Stimulated activated CD8-positive, alpha-beta memory T cell treated with anti-CD3 and anti-CD28 coated beads, Interleukin-12 subunit alpha, Interleukin-12 subunit beta, amount 100 ng/mL, for 1 hour (primary cell): ENCODE data around the gene SUSD6.

Experiments
- DNase-seq: peaks from one replicate; pipeline ENCODE4 v3.0.0-alpha.2; 2020; ENCODE audit warnings: low read depth

The SUSD6 gene

GRCh38 chr14:69650948-69651369, 39.6 kb downstream of the SUSD6 start:
- no peak for DNase-seq

GRCh38 chr14:69651664-69652063, 40.3 kb downstream of the SUSD6 start:
- no peak for DNase-seq

DNA sequence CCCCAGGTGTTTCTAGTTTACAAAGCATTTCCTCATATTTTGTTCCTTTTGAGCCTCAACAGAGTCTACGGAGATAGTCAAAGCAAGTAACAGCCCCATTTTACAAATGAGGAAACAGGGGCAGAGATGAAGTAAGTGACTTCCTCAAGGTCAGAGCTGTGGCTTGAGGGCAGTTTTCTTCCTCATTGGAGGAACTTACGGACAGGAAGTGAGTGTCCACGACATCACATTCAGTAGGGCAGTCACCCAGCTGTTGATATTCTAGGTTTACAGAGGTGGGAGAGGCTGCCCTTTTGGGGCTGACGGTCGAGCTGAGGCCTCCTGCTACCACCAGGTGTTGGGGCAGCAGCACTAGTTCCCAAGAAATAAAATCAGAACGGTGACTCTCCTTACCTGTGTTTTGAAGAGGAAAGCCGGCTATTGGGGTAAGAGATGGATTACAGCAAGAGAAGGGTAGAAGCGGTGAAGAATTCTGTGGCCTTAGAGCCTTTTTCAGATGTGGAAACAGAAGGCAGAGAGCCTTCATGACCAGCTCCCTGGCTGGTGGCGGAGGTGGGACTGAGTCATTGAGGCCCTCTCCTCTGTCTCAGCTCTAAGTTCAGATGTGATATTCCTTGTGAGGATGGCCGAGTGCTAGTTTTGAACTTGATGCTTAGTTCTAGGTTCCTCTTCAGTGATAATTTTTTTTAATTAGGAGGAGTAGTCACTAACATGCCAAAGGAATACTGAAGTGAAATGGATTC, 41.7 kb downstream of the SUSD6 start:
- no peak for DNase-seq

DNA sequence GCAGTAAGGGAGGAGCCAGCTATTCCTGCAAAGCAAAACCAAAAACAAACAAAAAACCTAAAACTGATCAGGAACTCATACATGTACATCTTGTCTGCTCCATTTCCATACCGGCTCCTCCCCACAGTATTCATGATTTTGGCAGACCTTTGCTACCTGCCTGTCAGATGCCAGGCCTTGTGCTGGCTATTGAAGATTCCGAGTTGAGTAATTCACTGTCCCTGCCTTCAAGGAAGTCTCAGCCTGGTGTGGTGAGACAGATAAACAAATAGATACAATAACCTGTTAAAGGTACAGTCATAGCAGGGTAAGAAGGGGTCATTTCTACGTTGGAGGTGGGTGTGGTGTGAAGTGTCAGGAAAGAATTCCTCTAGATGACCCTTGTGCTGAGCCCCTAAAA, 42.7 kb downstream of the SUSD6 start:
- DNase-seq = no peak

DNA sequence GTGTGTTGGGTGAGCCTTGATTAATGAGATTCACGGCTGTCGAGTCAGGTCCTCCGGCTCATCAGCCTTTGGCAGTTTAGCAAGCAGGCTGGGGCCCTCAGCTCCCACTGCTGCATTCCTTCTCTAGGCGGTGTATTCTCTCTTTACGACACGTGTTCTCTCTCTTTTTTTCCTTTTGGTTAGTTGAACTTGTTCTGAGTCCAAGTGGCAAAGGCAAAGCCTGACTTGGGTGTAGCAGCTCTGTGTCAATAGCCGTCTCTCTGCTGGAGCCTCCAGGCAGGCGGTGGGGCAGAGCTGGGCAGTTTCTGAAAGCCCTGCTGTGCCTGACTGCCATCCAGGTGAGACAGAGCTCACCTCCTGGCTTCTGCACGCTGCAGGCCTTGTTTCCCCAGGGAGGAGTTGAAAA, 46.6 kb downstream of the SUSD6 start:
- no peak for DNase-seq

DNA sequence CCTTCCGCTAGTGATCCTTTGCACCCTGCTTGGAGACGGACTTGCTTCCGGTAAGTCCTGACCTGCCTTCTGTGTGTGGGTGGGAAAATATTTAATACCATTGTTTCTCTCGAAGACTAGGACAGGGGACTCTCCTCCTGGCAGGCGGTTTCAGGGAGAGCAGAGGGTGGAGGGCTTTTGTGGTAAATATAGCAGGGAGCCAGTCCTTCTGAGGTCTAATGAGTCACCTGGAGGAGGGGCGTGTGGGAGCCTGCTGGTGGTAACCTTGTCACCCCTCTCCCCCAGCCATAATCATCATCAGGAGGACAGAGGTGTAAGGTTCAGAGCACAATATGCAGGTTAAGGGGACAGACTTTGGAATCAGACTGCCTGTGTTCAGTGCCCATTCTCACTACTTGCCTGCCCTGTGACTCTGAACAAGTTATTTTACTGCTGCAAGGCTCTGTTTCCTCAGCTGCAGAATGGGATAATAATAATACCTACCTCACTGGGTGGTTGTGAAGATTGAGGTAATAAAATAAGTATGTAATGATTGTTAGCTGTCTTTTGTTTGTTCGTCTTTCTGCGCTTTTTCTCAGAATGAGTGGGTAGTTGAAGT, 47.4 kb downstream of the SUSD6 start:
- DNase-seq = no peak

- no peak for DNase-seq
Measured at GRCh38 chr14:69660344-69661193, 49.2 kb downstream of the SUSD6 start.

- no peak for DNase-seq
Measured at GRCh38 chr14:69661194-69661537, 49.8 kb downstream of the SUSD6 start.

DNA sequence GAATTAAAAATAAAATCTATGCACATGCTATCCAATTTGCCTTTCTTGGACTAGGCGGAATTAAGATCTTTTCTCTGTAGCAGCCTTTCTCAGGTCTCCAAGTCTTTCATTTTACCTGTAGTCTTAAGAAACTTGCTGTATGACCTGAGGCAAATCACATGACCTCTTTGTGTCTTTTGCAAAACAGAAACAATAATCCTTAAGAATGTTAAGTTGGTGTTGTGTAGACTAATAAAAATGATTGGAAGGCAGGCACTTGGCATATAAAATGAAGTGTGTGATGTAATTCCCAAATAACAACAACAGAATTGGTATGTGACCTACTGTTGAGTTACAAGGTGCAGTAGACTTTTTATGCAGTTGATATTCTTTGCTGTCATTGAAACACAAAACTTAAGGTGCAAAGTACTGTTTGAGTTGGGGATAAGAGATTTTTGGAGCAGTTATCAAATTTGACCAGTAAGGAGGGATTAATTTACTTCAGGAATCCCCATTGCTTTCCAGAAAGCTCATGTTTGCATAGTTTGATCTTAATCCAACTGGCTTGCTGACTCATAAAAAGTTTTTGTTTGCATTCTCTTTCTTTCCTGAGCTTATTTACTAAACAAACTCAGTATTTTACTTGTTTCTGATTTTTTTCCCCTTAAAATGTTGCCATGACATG, 51.4 kb downstream of the SUSD6 start:
- no peak for DNase-seq

- no peak for DNase-seq
Measured at GRCh38 chr14:69663300-69663643, 51.9 kb downstream of the SUSD6 start.

DNA sequence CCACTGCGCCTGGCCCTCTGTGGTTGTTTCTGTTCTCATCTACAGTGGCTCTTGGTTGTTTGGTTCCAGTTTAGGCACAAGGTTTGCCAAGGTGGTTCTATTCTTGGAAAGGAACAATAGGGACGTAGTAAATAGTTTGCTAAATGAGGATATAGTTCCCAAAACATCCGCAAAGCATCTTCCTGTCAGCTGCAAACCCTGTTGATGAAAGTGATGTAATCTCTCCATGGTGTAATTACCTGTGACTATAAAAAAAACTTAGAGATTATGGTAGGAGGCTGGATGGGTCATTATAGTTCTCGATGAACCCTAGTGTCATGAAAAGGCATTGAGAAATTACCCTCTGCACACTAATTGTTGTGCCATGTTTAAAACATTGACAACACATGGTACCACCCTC, 52.9 kb downstream of the SUSD6 start:
- DNase-seq = no peak

DNA sequence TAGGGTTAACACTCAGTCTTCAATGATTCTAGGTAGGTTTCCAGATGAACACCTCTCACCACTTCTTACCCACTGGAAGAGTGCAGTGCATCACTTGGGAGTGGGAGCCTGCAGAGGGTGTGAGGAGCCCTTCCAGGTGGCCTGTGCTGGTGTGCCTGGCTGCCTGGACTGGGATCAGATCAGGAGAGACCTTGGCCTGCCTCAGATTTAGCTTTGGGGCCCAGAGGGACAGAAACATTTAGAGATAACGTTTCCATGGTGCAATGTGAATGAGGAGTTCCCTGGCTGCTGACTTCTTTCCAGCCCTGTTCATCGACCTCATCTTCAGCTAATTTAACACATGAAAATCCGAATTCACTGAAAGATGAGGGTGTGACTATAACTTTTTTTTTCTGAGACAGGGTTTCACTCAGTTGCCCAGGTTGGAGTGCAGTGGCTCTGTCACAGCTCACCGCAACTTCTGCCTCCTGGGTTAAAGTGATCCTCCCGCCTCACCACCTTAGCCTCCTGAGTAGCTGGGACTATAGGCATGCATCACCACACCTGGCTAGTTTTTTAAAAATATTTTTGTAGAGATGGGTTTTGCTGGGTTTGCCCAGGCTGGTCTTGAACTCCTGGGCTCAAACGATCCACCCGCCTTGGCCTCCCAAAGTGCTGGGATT, 53.6 kb downstream of the SUSD6 start:
- no peak for DNase-seq

GRCh38 chr14:69665631-69666030, 54.2 kb downstream of the SUSD6 start:
- no peak for DNase-seq

- DNase-seq = no peak
Measured at GRCh38 chr14:69666112-69666511, 54.7 kb downstream of the SUSD6 start.

DNA sequence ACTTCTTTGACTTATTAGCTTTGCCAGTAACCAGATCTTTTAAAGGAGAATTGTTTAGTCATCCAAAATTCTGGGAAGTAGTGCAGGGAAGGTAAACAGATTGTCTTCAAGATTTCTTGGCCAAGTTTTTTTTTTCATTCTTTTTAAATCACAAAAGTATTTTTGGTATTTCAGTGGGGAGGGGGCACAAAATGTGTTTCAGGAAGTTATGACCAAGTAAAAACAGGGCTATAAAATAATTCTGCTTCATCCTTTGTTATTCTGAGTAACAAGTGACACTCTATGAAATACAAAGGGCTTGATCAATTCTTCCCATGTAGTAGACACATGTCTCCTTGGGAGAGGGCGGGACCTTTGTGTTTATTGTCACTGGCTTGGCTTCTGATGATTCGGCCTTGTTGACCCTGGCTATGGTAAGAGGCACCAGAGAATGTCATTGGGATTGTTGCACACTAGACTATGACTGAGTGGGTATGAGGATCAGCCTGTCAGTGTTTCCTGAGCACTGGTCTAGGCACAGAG, 55.4 kb downstream of the SUSD6 start:
- no peak for DNase-seq

DNA sequence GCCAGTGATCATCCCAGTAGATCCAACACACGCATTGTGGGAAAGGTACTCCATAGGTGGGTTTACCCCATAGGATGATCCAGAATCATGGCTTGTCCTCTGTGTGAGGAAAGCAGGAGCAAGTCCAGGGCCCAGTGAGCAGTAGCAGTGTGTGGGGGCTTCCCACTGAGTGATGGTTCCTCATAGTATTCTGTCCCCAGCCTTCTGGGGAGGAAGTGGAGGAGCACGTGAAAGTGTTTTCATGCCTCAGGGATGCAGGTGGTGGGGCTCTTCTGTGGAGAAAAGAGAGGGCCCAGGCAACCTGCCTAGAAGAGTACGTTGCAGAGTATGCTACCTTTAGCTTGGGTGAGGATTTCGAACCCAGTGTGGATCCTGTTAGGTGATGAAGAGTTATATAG, 56.5 kb downstream of the SUSD6 start:
- DNase-seq = no peak

- DNase-seq = no peak
Measured at GRCh38 chr14:69669375-69669774, 58.0 kb downstream of the SUSD6 start.

DNA sequence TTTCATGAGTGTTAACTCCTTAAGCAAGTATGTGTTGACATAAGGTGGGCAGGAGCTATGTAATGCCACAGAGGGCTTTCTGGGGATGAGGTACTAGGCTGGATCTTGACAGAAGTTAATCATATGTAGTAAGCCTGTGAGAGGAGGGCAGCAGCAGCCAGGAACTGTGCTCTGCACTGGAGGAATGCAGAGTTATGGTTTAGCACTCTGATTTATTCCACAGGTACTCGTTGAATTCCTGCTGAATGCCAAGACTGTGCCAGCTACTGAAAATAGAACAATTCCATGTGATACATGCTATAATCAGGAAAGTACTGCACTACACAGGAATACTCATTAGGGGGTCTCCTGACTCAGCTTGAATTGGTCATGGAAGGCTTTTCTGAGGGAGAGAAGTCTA, 58.7 kb downstream of the SUSD6 start:
- no peak for DNase-seq

- DNase-seq = no peak
Measured at GRCh38 chr14:69671365-69672030, 60.1 kb downstream of the SUSD6 start.

GRCh38 chr14:69672356-69672755, 61.0 kb downstream of the SUSD6 start:
- DNase-seq = no peak

DNA sequence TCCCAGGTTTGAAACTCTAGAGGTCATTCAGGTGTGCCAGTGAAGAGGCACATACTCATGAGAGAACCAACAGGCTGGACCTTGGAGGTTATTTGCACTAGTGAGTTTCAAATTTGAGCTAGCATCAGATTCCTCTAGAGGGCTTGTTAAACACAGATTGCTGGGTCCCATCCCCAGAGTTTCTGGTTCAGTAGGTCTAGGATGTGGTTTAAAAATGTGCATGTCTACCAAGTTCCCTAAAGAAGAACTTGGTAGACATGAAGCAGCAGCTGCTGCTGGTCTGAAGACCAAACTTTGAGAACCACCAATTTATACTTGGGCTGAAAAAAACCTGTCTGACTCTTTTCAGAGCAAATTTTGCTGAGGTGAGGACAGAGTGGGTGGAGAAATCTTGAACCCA, 61.7 kb downstream of the SUSD6 start:
- DNase-seq = no peak
